Right cardiac atrium (tissue), 5 donors: ENCODE data around the gene TAS2R60. TPM values are rescaled to one million over a fixed set of nuclear protein-coding genes. Genes with fewer than 3 reads are reported as not detected.
"Not testable (repeated sequence)": the region's sequence is repeated elsewhere in the genome, so short reads cannot be mapped to it uniquely, and the experiment has no call there.

ENCODE experiments used
- ATAC-seq, 2 donors: fragments of 200-7000 bp; cut with Tn5 transposase; one replicate each; pipeline versions ENCODE4 v1.8.0 to v1.9.1; 2020; ENCODE audit warnings: moderate library complexity in 2 of 2, mild to moderate bottlenecking in 1 of 2
- DNase-seq, 3 donors: peaks; one replicate each; pipeline ENCODE4 v3.0.0-alpha.2; 2020
- H3K27ac ChIP-seq: one replicate; pipeline ENCODE4 v1.5.1; 2013; ENCODE audit warnings: mild to moderate bottlenecking, low read length, control low read depth, moderate library complexity
- H3K27me3 ChIP-seq: one replicate; pipeline ENCODE4 v1.6.1; 2013; ENCODE audit not compliant: control insufficient read depth, insufficient read depth
- H3K4me1 ChIP-seq: one replicate; pipeline ENCODE4 v1.6.1; 2013; ENCODE audit warnings: low read length; ENCODE audit not compliant: control insufficient read depth, insufficient read depth
- H3K4me3 ChIP-seq: one replicate; pipeline ENCODE4 v1.5.1; 2013; ENCODE audit warnings: low read length, control low read depth
- H3K9me3 ChIP-seq: one replicate; pipeline ENCODE4 v1.6.1; 2013; ENCODE audit warnings: low read length; ENCODE audit not compliant: control insufficient read depth
- WGBS: extraction: QIAGEN DNeasy Blood & Tissue Kit; methylation state at CpG from one replicate; pipeline ENCODE4 v1.1.7; 2013; 5-methylcytosine and 5-hydroxymethylcytosine counted together
- intact Hi-C, 4 donors: fragments of 100-400 bp; cut with DNase I; formaldehyde crosslinking; loops; one replicate each; pipeline versions ENCODE4 v1.11.0 to v1.14.0; 2022 to 2023
- polyA plus RNA-seq: library from polyadenylated mRNA; stranded (reverse); fragments of 200-250 nt; gene quantifications from one replicate; pipeline ENCODE4 v1.2.3, GENCODE V29; 2013
- total RNA-seq, 4 donors: library from RNA; stranded (reverse); fragmentation: NEBNext Ultra II Directional; extraction: Animal tissue kit (Norgen Biotek cat#: 25700); gene quantifications; one replicate each; pipeline ENCODE4 v1.2.1, GENCODE V29; 2021
- donor health status: healthy with polysubstance abuse.
- donor health status: DM: no; HTN: yes; CAD: no.
- donor health status: DM: no; HTN: no; CAD: no.
- donor health status: DM: no; HTN: yes; CAD: no; lungs with severe emphysema.
- donor health status: DM: yes; HTN: yes; CAD: no.

Gene TAS2R60
- total and polyA plus RNA-seq, 5 donors, result not detected

DNA sequence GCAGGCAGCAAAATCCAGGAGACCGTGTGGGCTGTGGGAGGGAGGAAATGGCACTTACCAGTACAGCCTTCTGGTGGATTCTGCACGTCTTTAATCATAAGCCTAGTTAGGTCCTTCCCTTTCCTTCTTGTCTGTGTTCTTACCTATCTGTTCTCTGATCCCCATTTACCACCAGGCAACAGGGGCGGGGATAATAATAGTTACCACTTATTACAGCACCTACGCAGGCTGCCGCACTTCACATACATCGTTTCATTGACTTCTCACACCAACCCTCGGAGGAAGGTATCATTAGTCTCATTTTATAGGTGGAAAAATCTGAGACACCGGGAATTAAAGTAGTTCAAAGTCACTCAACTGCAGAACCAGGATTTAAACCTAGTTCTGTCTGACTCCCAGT is 30.1 kb upstream of the TAS2R60 start:
- WGBS, result 91% methylated on average over 8 of the region's 8 CpGs
- no peak overlapping the region for H3K27ac ChIP-seq
- no peaks in the 10 kb centered on the region for H3K4me1 ChIP-seq
- intact Hi-C loops, result loop anchor here in 2 of 4 donors (5.0 to 10.0 kb wide), 3 partner anchors 36 to 178 kb away; partner anchors contain the start of gene GSTK1 (in 1 of the 2)
- ATAC-seq (no peak), DNase-seq (no peak)
- no peaks in the 10 kb centered on the region for H3K9me3 ChIP-seq
- H3K4me3 ChIP-seq, result no peak overlapping the region
- no peaks in the 10 kb centered on the region for H3K27me3 ChIP-seq

DNA sequence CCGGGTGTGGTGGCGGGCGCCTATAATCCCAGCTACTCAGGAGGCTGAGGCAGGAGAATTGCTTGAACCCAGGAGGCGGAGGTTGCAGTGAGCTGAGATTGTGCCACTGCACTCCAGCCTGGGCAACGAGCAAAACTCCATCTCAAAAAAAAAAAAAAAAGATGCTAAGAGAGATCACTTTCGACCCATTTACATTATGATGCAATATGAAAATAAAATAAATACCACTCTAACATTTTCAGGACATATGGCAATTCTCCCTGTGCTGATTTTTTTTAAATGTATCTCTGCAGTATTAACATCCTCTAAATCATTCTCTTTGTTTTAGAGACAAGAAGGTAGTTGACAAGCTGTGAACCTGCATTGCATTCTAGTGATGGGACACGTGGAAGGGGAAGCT is 28.0 kb upstream of the TAS2R60 start:
- intact Hi-C loops, result loop anchor here in 3 of 4 donors (5.0 to 10.0 kb wide), 3 partner anchors 150 to 180 kb away; partner anchors contain the start of gene GSTK1 (in 1 of the 3)
- H3K4me3 ChIP-seq, H3K27me3 ChIP-seq, H3K4me1 ChIP-seq, ATAC-seq, DNase-seq, H3K27ac ChIP-seq, H3K9me3 ChIP-seq: not testable (repeated sequence)
- 87% methylated on average over 7 of the region's 7 CpGs for WGBS

DNA sequence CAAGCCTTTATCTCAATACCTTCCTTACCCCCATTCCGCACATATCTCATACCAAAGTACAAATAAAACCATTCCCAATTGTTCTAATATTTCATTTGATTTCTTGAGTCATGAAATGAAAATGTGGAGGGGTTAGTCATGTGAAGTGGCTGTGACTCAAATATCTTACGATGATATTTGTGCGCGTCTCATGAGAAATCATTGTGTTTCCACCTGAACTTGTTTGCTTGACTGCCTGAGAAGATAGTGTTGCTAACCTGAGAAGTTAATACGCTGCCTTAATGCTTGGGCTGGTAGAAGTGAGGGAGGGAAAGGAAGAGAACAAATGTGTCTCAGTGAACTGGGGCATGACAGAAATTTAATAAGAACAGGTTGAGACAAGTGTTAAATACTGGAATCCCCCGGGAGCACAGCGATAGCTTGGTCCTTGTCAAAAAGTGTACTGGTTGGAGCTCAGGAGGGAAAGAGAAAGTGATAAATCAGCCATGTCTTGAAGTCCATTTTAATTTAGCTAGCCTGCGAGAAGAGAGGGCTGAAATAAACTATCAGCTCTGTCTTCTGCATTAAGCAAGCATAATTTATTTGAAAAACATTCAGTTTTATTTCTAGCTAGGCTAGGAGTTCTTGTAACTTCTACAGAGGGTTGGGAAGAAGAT is 27.4 kb upstream of the TAS2R60 start:
- intact Hi-C loops, result loop anchor here in 3 of 4 donors (5.0 to 10.0 kb wide), 3 partner anchors 151 to 181 kb away; partner anchors contain the start of gene GSTK1 (in 1 of the 3)
- Histone ChIP-seq H3K27ac (no peak overlapping the region), H3K9me3 (no peaks in the 10 kb centered on the region), H3K27me3 (no peaks in the 10 kb centered on the region), H3K4me1 (no peaks in the 10 kb centered on the region), H3K4me3 (no peak overlapping the region)
- 82% methylated on average over 8 of the region's 8 CpGs for WGBS
- DNase-seq (no peak), ATAC-seq (no peak)

DNA sequence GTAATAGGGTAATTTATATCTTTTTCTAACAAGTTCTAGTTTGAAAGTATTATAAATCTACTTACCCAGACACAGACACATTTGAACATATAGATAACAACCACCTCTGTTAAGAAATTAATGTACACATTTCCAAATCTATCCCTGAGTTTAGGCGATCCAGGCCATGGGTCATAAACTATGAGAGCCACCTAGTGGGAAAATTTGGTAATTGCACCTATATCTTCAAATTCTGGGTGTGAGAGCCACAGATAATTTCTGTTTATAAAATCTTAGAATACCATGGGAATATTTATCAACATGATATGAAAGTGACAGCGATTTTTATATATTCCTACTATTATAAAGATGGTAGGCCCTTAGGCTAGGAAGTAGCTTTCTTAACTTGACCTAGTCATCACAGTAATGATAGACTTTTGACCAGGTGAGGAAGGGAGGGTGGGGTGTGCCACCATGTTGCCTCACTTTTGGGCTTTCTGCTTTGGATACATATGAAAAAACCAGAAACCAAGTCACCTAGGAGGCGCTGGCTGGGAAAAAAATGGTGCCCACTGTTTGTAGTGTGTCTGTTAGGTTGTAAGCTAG is 26.6 kb upstream of the TAS2R60 start:
- DNase-seq (no peak), ATAC-seq (peak in 1 of 2 donors; percentile 43)
- Histone ChIP-seq H3K27ac (no peak overlapping the region), H3K9me3 (no peaks in the 10 kb centered on the region), H3K4me1 (no peaks in the 10 kb centered on the region), H3K27me3 (no peaks in the 10 kb centered on the region), H3K4me3 (no peak overlapping the region)
- intact Hi-C loops, result loop anchor here in 3 of 4 donors (5.0 to 10.0 kb wide), 3 partner anchors 152 to 182 kb away; partner anchors contain the start of gene GSTK1 (in 1 of the 3)
- 3% methylated on average over 3 of the region's 3 CpGs for WGBS

- Histone ChIP-seq H3K4me1 (no peaks in the 10 kb centered on the region), H3K9me3 (no peaks in the 10 kb centered on the region), H3K27me3 (no peaks in the 10 kb centered on the region), H3K4me3 (no peak overlapping the region), H3K27ac (no peak overlapping the region)
- DNase-seq (no peak), ATAC-seq (no peak)
- WGBS, result 48% methylated on average over 1 of the region's 1 CpG
- intact Hi-C loops, result loop anchor here in 3 of 4 donors (5.0 to 10.0 kb wide), 3 partner anchors 153 to 183 kb away; partner anchors contain the start of gene GSTK1 (in 1 of the 3)
Measured at GRCh38 chr7:143417734-143418383, 25.4 kb upstream of the TAS2R60 start.

- ATAC-seq (no peak), DNase-seq (no peak)
- Histone ChIP-seq H3K27ac (no peak overlapping the region), H3K4me3 (no peak overlapping the region), H3K9me3 (no peaks in the 10 kb centered on the region), H3K4me1 (no peaks in the 10 kb centered on the region), H3K27me3 (no peaks in the 10 kb centered on the region)
- intact Hi-C loops, result loop anchor here in 3 of 4 donors (5.0 to 10.0 kb wide), 3 partner anchors 154 to 184 kb away; partner anchors contain the start of gene GSTK1 (in 1 of the 3)
- WGBS, result 80% methylated on average over 11 of the region's 11 CpGs
Measured at GRCh38 chr7:143418681-143419458, 24.4 kb upstream of the TAS2R60 start.

DNA sequence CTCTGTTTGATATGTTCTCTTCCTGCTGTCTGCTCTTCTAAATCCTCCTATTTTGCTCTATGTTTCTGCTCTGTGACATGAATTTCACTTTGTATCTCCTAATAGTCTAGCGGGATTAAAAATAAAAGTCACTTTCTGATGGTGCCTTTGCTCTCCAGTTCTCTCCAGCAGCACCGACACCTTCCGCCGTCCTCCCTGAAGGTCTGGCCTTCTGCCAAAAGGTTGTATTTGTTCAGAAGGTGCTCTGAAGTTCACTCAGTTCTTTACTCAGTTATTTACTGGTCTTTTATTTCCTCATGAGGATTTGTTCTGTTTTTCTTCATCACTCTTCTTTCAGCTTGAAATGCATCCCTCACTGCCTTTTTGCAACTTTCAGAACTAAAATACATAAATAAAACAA is 23.4 kb upstream of the TAS2R60 start:
- H3K27ac ChIP-seq, result no peak overlapping the region
- WGBS, result 51% methylated on average over 4 of the region's 4 CpGs

DNA sequence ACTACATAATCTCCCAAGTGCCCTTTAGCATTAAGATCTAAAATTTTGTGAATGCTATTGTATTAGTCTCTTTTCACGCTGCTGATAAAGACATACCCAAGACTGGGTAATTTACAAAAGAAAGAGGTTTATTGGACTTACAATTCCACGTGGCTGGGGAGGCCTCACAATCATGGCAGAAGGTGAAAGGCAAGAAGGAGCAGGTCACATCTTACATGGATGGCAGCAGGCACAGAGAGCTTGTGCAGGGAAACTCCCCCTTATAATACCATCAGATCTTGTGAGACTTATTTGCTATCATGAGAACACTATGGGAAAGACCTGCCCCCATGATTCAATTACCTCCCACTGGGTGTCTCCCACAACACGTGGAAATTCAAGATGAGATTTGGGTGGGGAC is 22.6 kb upstream of the TAS2R60 start:
- H3K27ac ChIP-seq, intact Hi-C loops, H3K27me3 ChIP-seq, H3K9me3 ChIP-seq, DNase-seq, ATAC-seq, H3K4me1 ChIP-seq, H3K4me3 ChIP-seq: not testable (repeated sequence)
- WGBS, result 57% methylated on average over 3 of the region's 3 CpGs

More for the DNA sequence above, 23.4 kb upstream of the TAS2R60 start:
- Histone ChIP-seq H3K4me3 (no peak overlapping the region), H3K27me3 (no peaks in the 10 kb centered on the region), H3K9me3 (no peaks in the 10 kb centered on the region), H3K4me1 (no peaks in the 10 kb centered on the region)
- ATAC-seq, result no peak
- DNase-seq, result no peak
- intact Hi-C loops, result loop anchor here in 3 of 4 donors (5.0 to 10.0 kb wide), 3 partner anchors 155 to 185 kb away; partner anchors contain the start of gene GSTK1 (in 1 of the 3)

DNA sequence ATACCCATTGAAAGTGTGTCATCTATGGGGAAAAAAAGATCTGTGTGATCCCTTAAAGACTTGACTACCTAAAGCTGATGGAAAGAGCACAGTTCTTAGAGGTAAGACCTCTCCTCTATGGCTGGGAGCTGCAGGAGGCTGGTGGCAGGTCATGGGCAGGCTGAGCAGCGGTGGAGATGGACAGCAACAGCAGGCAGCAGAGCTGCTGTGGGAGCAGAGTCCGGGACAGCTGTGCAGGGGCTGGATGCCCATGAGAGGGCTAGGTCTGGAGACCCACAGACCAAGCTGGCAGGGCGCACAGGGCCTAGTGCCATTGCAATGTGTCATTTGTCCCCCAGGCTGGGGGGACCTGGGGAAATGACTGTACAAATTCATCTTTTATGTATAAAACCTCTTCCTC is 21.2 kb upstream of the TAS2R60 start:
- WGBS, result 93% methylated on average over 3 of the region's 3 CpGs
- no peak overlapping the region for H3K27ac ChIP-seq
- H3K9me3 ChIP-seq, result no peaks in the 10 kb centered on the region
- no peaks in the 10 kb centered on the region for H3K4me1 ChIP-seq
- intact Hi-C loops, result no loop called here
- H3K27me3 ChIP-seq, result no peaks in the 10 kb centered on the region
- DNase-seq, result no peak
- H3K4me3 ChIP-seq, result no peak overlapping the region
- ATAC-seq, result no peak

GRCh38 chr7:143424476-143424875 is 18.8 kb upstream of the TAS2R60 start:
- H3K4me3 ChIP-seq, H3K27ac ChIP-seq, H3K27me3 ChIP-seq, H3K9me3 ChIP-seq, ATAC-seq, intact Hi-C loops, H3K4me1 ChIP-seq, DNase-seq: not testable (repeated sequence)
- 96% methylated on average over 34 of the region's 34 CpGs for WGBS
